H1 (cell line): Measurements from ENCODE around the gene SESN3. TPM values are rescaled to one million over a fixed set of nuclear protein-coding genes. Genes with fewer than 3 reads are reported as not detected.
A peak's percentile ranks its signal among the peaks of the same experiment; 100 is the strongest.

ENCODE experiments used
- CBX5 ChIP-seq: fragments of 300-800, 300-1000 bp; sonication (generic); IDR thresholded peaks from 2 replicates; pipeline ENCODE4 v1.7.1; 2016; ENCODE audit warnings: antibody characterized with exemption, low read length, low read depth
- CREB1 ChIP-seq: IDR thresholded peaks from 2 replicates; pipeline ENCODE4 v1.6.1; 2012; ENCODE audit warnings: inconsistent platforms
- EGR1 ChIP-seq: IDR thresholded peaks from 2 replicates; pipeline ENCODE4 v1.6.1; 2011; ENCODE audit warnings: low read depth, low read length, borderline replicate concordance
- HDAC6 ChIP-seq: IDR thresholded peaks from one replicate; pipeline ENCODE4 v1.7.1; 2012; ENCODE audit warnings: low read depth, mild to moderate bottlenecking, inconsistent platforms, low read length, moderate library complexity
- POLR2A ChIP-seq, 2 experiments: IDR thresholded peaks; 1 replicate in 1 of 2; 2 replicates in 1 of 2; pipeline ENCODE4 v1.6.1; 2011; ENCODE audit warnings: low read depth in 2 of 2, low read length in 2 of 2, mild to moderate bottlenecking in 2 of 2; ENCODE audit errors: control extremely low read depth in 1 of 2
- POLR2AphosphoS5 ChIP-seq: IDR thresholded peaks from 2 replicates; pipeline ENCODE4 v1.6.1; 2011; ENCODE audit warnings: low read depth, low read length
- RAD21 ChIP-seq, 2 experiments: IDR thresholded peaks in 1 of 2; conservative IDR thresholded peaks in 1 of 2; 2 replicates each; pipeline ENCODE4 v1.6.1; 2011; ENCODE audit warnings: low read depth in 2 of 2, low read length in 2 of 2, improper control_type of control experiment in 1 of 2, inconsistent platforms in 1 of 2, mild to moderate bottlenecking in 1 of 2, moderate library complexity in 1 of 2
- RXRA ChIP-seq: IDR thresholded peaks from 2 replicates; pipeline ENCODE4 v1.6.1; 2011; ENCODE audit warnings: low read depth, mild to moderate bottlenecking, low read length, moderate library complexity; ENCODE audit not compliant: insufficient read depth
- SIRT6 ChIP-seq: IDR thresholded peaks from one replicate; pipeline ENCODE4 v1.7.1; 2012; ENCODE audit warnings: low read length, inconsistent platforms
- TEAD4 ChIP-seq: IDR thresholded peaks from 2 replicates; pipeline ENCODE4 v1.6.1; 2012; ENCODE audit warnings: low read depth, low read length, inconsistent platforms, mixed read lengths
- polyA plus RNA-seq, 7 experiments: library from polyadenylated mRNA; depleted of rRNA in 3 of 7; stranded (reverse) in 5 of 7; unstranded in 2 of 7; fragments of >200 nt in 5 of 7; fragments of 200-250 nt in 2 of 7; gene quantifications; 1 replicate in 5 of 7; 2 replicates in 1 of 7; 4 replicates in 1 of 7; pipeline versions ENCODE4 v1.2.1 to v1.2.3, GENCODE V29; 2011 to 2013; ENCODE audit warnings: missing spikeins in 2 of 7, mixed read lengths in 2 of 7
- total RNA-seq: library from RNA; stranded (reverse); fragmentation: NEBNext Ultra II Directional; extraction: Animal tissue kit (Norgen Biotek cat#: 25700); gene quantifications from 2 replicates; pipeline ENCODE4 v1.2.1, GENCODE V29; 2021
- TF ChIP-seq, protein P1 (sequence below): IDR thresholded peaks from 2 replicates; pipeline ENCODE4 v1.6.1; 2011; ENCODE audit warnings: low read depth, mild to moderate bottlenecking, low read length; ENCODE audit not compliant: insufficient read depth
- TF ChIP-seq, protein P2 (sequence below): IDR thresholded peaks from 2 replicates; pipeline ENCODE4 v1.6.1; 2012; ENCODE audit warnings: inconsistent platforms

SESN3 gene
- total and polyA plus RNA-seq, 2 of the 8 experiments (the other 6 are each of a cell fraction or from before 2014, with no cell fraction given), result 10.2 to 31.1 TPM

DNA sequence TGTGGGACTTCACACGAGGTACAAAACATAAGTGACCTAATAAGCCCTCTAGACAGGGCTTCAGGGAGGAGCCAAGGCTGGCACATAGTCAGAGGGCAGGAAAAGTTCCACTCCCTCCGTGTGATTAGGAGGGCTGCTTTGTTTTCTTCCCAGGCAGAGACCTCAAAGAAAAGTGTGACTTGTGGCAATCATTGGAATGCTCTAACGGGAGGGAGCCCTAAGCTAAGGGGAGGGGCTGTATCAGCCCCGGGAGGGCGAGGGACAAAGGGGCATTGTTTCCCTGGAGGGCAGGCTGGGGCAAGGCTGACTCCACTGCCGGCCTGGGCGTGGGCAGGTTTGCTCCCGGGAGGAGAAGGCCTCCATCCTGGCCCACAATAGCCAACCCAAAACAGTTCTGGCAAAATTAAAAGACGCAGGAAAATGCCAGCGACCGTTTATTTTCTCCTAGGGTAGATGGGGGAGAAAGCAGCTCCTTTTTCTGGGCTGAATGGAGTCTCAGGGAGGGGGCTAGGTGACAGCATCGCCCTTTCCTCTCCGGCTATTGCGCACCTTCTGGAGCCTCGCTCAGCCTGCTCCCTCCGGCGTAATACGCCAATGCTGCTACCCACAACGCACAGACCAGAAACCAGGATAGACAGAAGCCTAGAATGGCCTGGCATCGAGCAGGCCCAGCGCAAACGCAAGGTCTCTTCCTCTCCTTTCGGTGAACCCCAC, 81.2 kb downstream of the SESN3 start (continued):
- TF ChIP-seq, protein P1, sequence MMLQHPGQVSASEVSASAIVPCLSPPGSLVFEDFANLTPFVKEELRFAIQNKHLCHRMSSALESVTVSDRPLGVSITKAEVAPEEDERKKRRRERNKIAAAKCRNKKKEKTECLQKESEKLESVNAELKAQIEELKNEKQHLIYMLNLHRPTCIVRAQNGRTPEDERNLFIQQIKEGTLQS, result no peak
- TF ChIP-seq CREB1 (no peak), CBX5 (no peak), TEAD4 (peak; percentile 52; the same call in 1 of the 2 replicates), RAD21 (IDR thresholded peaks at IDR 0.05 in 1 of 2, conservative IDR thresholded peaks at IDR 0.05 in 1 of 2; ENCODE audit: low read depth in 2 of 2, low read length in 2 of 2) (peak in 1 of 2 experiments; percentile 15; a peak in 1 of 4 replicates), HDAC6 (no peak), POLR2A (IDR thresholded peaks at IDR 0.05; ENCODE audit: control extremely low read depth in 1 of 2, low read depth in 2 of 2, low read length in 2 of 2) (no peak), POLR2AphosphoS5 (peak; percentile 86), RXRA (no peak), EGR1 (0 out of 2 replicates have a peak, but pooled peaks have one; percentile 21), SIRT6 (no peak)
- TF ChIP-seq, protein P2, sequence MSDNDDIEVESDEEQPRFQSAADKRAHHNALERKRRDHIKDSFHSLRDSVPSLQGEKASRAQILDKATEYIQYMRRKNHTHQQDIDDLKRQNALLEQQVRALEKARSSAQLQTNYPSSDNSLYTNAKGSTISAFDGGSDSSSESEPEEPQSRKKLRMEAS, result peak; percentile 32; the same call in 1 of the 2 replicates
- TF ChIP-seq, all 59 proteins: peak for 8
